Pancreas (tissue), 10 donors: ENCODE data around the gene SPR. TPM values are rescaled to one million over a fixed set of nuclear protein-coding genes. Genes with fewer than 3 reads are reported as not detected.
A peak's percentile ranks its signal among the peaks of the same experiment; 100 is the strongest.

Experiments used
- ATAC-seq, 4 donors: fragments of 200-7000 bp; cut with Tn5 transposase; one replicate each; pipeline versions ENCODE4 v1.8.0 to v1.9.1; 2020; ENCODE audit warnings: mild to moderate bottlenecking in 4 of 4, moderate library complexity in 4 of 4
- DNase-seq, 6 donors: peaks; one replicate each; pipeline ENCODE4 v3.0.0-alpha.2; 2020
- FAIRE-seq: peaks from 2 replicates; lab custom pipeline; 2012; peaks lifted over from hg19 to GRCh38; lab: Jason Lieb, UNC
- H3K27ac ChIP-seq, 4 donors: fragments of 200-600 bp; sonication (generic); 1 replicate in 3 of 4; 2 replicates in 1 of 4; pipeline versions ENCODE4 v1.5.0 to v1.8.0; 2020
- H3K27me3 ChIP-seq, 4 donors: fragments of 200-600 bp; one replicate each; pipeline ENCODE4 v1.8.0; 2021
- H3K36me3 ChIP-seq, 3 donors: fragments of 200-600 bp; sonication (generic) in 1 of 3; one replicate each; pipeline versions ENCODE4 v1.5.0 to v1.8.0; 2020 to 2021
- H3K4me1 ChIP-seq, 3 donors: fragments of 200-600 bp; one replicate each; pipeline ENCODE4 v1.8.0; 2021
- H3K4me3 ChIP-seq, 4 donors: fragments of 200-600 bp; sonication (generic) in 2 of 4; one replicate each; pipeline versions ENCODE4 v1.5.0 to v1.8.0; 2020 to 2021
- H3K9me3 ChIP-seq, 4 donors: fragments of 200-600 bp; one replicate each; pipeline ENCODE4 v1.8.0; 2021
- WGBS, 2 donors: extraction: QIAGEN DNeasy Blood & Tissue Kit; methylation state at CpG; one replicate each; pipeline ENCODE4 v1.1.7; 2013; 5-methylcytosine and 5-hydroxymethylcytosine counted together
- intact Hi-C, 3 donors: fragments of 100-400 bp; cut with DNase I; formaldehyde crosslinking; loops; one replicate each; pipeline versions ENCODE4 v1.11.1 to v1.14.2; 2022
- polyA plus RNA-seq, 2 donors: library from polyadenylated mRNA; stranded (reverse); fragments of 200-250 nt; gene quantifications; one replicate each; pipeline ENCODE4 v1.2.3, GENCODE V29; 2013
- total RNA-seq, 6 donors: library from RNA; stranded (reverse); fragmentation: NEBNext Ultra II Directional in 4 of 6; extraction: Animal tissue kit (Norgen Biotek cat#: 25700) in 4 of 6; gene quantifications; one replicate each; pipeline versions ENCODE4 v1.2.1 to v1.2.4, GENCODE V29; 2021 to 2023
- TF ChIP-seq, protein P1 (sequence below), 4 donors: fragments of 200-600 bp; sonication (generic) in 3 of 4; IDR thresholded peaks; one replicate each; pipeline versions ENCODE4 v1.5.0 to v1.8.0; 2021; ENCODE audit warnings: antibody characterized with exemption in 4 of 4
- donor health status: healthy with polysubstance abuse.
- donor health status: DM: no; HTN: no; CAD: no; lungs with moderate emphysema.
- donor health status: DM: no; HTN: no; CAD: no.
- donor health status: control.
- donor health status: control.
- donor health status: Bipolar disorder and iron deficiency.
- donor health status: DM: yes; HTN: yes; CAD: no.
- donor health status: DM: no; HTN: no; CAD: no.
- donor health status: DM: no; HTN: no; CAD: no.
- donor health status: DM: yes; HTN: yes; CAD: no.

Gene SPR
- total and polyA plus RNA-seq, 8 donors = 31.3 to 47.8 (median 38.7) TPM

DNA sequence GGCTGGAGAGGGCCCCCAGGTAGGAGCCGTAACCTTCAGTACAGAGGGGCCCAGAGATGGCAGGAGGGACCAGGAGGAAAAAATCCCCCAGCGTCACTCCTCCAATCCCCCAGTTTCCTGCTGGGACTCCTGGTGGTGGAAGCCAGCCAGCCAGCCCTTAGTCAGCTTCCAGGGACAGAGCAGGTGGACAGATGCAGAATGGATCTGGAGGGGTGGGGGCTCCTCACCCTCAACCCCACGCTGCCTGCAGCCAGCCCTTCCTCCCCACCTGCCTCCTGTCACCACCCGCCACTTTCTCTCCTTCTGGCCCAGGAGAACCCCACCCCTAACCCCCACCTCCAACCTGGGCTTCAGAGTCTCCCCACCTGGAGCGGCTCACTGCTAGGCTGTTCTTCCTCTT, 51.2 kb downstream of the SPR start:
- FAIRE-seq (no peak), DNase-seq (peak in 1 of 6 donors; percentile 30), ATAC-seq (no peak)
- Histone ChIP-seq H3K4me3 (no peak overlapping the region), H3K27me3 (no peaks in the 10 kb centered on the region), H3K4me1 (no peaks in the 10 kb centered on the region), H3K27ac (no peak overlapping the region), H3K36me3 (no peaks in the 10 kb centered on the region), H3K9me3 (no peaks in the 10 kb centered on the region)
- intact Hi-C loops = no loop called here
- TF ChIP-seq, protein P1, sequence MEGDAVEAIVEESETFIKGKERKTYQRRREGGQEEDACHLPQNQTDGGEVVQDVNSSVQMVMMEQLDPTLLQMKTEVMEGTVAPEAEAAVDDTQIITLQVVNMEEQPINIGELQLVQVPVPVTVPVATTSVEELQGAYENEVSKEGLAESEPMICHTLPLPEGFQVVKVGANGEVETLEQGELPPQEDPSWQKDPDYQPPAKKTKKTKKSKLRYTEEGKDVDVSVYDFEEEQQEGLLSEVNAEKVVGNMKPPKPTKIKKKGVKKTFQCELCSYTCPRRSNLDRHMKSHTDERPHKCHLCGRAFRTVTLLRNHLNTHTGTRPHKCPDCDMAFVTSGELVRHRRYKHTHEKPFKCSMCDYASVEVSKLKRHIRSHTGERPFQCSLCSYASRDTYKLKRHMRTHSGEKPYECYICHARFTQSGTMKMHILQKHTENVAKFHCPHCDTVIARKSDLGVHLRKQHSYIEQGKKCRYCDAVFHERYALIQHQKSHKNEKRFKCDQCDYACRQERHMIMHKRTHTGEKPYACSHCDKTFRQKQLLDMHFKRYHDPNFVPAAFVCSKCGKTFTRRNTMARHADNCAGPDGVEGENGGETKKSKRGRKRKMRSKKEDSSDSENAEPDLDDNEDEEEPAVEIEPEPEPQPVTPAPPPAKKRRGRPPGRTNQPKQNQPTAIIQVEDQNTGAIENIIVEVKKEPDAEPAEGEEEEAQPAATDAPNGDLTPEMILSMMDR (IDR thresholded peaks at IDR 0.05) = no peak
- WGBS, 2 donors = 48 to 79% methylated on average over 4 to 5 of the region's 5 CpGs

DNA sequence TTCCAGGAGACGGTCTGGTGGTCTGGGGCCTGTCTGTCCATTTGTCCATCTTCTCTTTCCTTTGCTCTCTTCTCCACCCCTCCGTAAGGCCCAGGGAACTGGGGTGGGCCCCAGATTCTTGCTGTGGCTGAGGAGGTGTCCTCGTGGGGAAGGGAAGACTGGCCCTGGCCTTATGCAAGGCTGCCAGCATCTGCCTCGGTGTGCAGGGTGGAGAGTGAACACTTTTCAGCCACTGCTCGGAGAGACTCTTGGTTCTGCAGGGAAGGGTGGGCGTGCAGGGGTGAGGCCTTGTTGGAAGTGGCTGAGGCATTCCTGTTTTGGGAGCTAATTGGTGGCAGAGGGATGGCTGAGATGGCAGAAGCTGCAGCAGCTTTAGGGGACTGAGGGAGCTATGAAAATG, 53.2 kb downstream of the SPR start:
- Histone ChIP-seq H3K4me3 (no peak overlapping the region), H3K36me3 (no peaks in the 10 kb centered on the region), H3K27me3 (no peaks in the 10 kb centered on the region), H3K9me3 (no peaks in the 10 kb centered on the region), H3K4me1 (no peaks in the 10 kb centered on the region), H3K27ac (no peak overlapping the region)
- TF ChIP-seq, protein P1 (IDR thresholded peaks at IDR 0.05) = no peak
- 80 to 82% methylated on average over 6 of the region's 6 CpGs for WGBS, 2 donors
- intact Hi-C loops = no loop called here
- DNase-seq (peak in 1 of 6 donors; percentile 26), FAIRE-seq (no peak), ATAC-seq (no peak)

DNA sequence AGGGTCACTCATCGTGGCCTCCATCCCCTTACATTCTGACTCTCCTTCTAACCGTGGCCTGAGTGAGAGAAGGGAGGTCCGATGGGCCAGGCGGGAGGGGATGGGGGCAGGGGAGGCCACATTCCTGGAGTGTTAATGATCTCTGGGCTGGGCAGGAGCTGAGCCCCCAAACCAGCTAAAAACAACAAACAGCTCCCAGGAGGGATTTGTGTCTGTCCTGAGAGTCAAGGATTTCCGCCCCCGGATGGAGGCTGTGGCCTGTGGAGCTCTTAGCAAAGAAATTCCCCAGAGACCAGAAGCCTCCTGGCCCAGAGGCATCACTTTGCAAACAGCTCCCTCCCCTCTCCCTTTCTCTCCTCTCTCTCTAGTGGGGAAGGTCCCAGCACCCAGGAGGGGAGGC, 53.6 kb downstream of the SPR start:
- no peak overlapping the region for H3K27ac ChIP-seq
- H3K4me3 ChIP-seq = no peak overlapping the region
- no peak for ATAC-seq
- WGBS, 2 donors = 81 to 86% methylated on average over 6 of the region's 6 CpGs
- intact Hi-C loops = no loop called here
- no peaks in the 10 kb centered on the region for H3K9me3 ChIP-seq
- DNase-seq = peak in 1 of 6 donors; percentile 22
- FAIRE-seq = no peak
- no peaks in the 10 kb centered on the region for H3K4me1 ChIP-seq
- H3K27me3 ChIP-seq = no peaks in the 10 kb centered on the region
- no peaks in the 10 kb centered on the region for H3K36me3 ChIP-seq
- TF ChIP-seq, protein P1 (IDR thresholded peaks at IDR 0.05) = no peak

Other genes starting within 250 kb of the SPR start
- gene EXOC6B, start 61.4 kb upstream of the SPR start, total RNA-seq = 10 to 100 TPM in 5 of 6 donors, 1 to 10 TPM in 1; 9.6 to 19.2 (median 12.4) TPM
- 1 to 10 TPM; 2.4 to 4.0 TPM for gene EXOC6B, start 61.4 kb upstream of the SPR start, polyA plus RNA-seq
- gene EMX1, start 30.1 kb downstream of the SPR start, total RNA-seq = under 1 TPM in 5 of 6 donors, not detected in 1; 0.13 to 0.37 (median 0.28) TPM
- gene EMX1, start 30.1 kb downstream of the SPR start, polyA plus RNA-seq = under 1 TPM; 0.14 to 0.34 TPM
- 1 to 10 TPM; 2.6 to 8.4 (median 4.8) TPM for gene SFXN5, start 184.3 kb downstream of the SPR start, total RNA-seq
- gene SFXN5, start 184.3 kb downstream of the SPR start, polyA plus RNA-seq = 1 to 10 TPM; 5.3 to 7.0 TPM
- gene RAB11FIP5, start 225.5 kb downstream of the SPR start, total RNA-seq = 10 to 100 TPM; 13.4 to 17.6 (median 16.2) TPM
- 10 to 100 TPM; 10.1 to 12.4 TPM for gene RAB11FIP5, start 225.5 kb downstream of the SPR start, polyA plus RNA-seq